Suprapubic skin (tissue), 3 donors: Measurements from ENCODE around the gene KYNU.

Source experiments
- CTCF ChIP-seq, 2 donors: fragments of 200-600 bp in 1 of 2; fragments of 450-650 bp in 1 of 2; sonication (generic) in 1 of 2; IDR thresholded peaks; one replicate each; pipeline ENCODE4 v1.5.1; 2016 to 2019; ENCODE audit warnings: antibody characterized with exemption in 2 of 2, mild to moderate bottlenecking in 1 of 2, moderate library complexity in 1 of 2
- POLR2A ChIP-seq, 2 donors: fragments of 450-650 bp; IDR thresholded peaks; one replicate each; pipeline ENCODE4 v1.6.1; 2017; ENCODE audit warnings: antibody characterized with exemption in 2 of 2, mild to moderate bottlenecking in 2 of 2, moderate library complexity in 2 of 2

DNA sequence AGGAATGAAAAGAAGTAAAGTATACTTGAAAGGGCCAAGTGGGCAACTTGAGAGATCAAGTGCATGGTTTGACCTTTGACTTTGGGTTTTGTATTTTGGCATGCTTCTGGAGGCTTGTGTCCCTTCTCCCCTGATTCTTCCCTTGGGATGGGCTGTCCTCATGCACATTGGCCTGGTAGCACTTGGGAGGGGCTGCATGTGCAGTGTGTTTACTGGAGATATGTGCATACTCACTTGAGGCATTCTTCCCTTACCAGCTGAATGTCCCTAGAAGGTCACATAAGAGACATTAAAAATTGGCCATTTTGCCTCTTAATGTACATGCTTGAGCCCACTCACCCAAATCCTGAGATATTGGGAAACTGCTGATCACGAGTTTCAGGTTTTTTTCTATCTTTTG is 65.2 kb downstream of the KYNU start:
- TF ChIP-seq CTCF (IDR thresholded peaks at IDR 0.05) (no peak), POLR2A (IDR thresholded peaks at IDR 0.05) (no peak)
